Hepatocyte (in vitro differentiated cells): ENCODE data around the gene SMAD7.
A peak's percentile ranks its signal among the peaks of the same experiment; 100 is the strongest.

Experiments
- EZH2 ChIP-seq: fragments of 200-600 bp; sonication (generic); IDR thresholded peaks from 2 replicates; pipeline ENCODE4 v1.6.1; 2016; ENCODE audit warnings: antibody characterized with exemption, mild to moderate bottlenecking, borderline replicate concordance
- EZH2phosphoT487 ChIP-seq: fragments of 200-600 bp; sonication (generic); IDR thresholded peaks from one replicate; pipeline ENCODE4 v1.6.1; 2018; ENCODE audit warnings: antibody characterized with exemption, mild to moderate bottlenecking, low read depth, moderate library complexity; ENCODE audit not compliant: unreplicated experiment, severe bottlenecking
- TF ChIP-seq, protein P1 (sequence below): fragments of 200-600 bp; sonication (generic); IDR thresholded peaks from 2 replicates; pipeline ENCODE4 v1.5.1; 2016; ENCODE audit warnings: antibody characterized with exemption, mild to moderate bottlenecking; ENCODE audit not compliant: poor library complexity

DNA sequence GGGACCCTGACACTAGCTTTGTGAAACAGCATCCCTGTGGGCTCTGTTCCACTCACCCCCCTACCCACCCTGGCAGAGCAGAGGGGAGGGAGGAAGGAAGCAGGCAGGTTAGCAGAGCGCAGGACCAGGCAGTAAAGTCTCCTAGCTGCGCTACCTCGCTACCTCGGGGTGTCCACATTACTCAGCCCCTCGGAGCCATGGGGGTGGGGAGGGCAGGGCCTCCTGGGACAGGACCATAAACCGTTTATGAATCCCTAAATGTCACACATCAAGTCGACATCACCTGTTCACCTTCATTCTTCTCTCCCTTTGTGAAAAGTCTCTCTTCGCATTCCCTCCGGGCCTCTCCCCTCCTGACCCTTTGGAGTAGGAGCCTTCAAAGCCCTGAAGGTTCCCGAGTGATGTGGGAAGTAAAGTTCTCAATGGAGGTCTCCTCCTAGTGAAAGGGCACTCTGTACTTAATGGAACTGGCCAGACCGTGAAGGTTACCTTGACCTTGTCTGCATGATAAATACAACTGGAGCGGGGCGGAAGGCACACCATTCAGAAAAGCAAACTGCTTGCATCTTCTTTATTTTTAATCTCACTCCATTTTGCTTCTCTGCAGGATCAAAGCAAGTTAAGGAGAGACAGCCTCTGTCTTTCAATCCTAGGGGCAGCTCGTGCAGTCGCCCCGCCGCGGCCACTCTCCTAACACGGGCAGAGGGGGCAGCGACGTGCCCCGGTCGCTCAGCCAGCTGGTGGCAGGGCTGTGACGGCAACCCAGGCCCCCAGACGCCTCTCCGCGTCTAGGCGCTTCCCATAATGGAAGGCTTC, 23.7 kb upstream of the SMAD7 start:
- TF ChIP-seq, protein P1, sequence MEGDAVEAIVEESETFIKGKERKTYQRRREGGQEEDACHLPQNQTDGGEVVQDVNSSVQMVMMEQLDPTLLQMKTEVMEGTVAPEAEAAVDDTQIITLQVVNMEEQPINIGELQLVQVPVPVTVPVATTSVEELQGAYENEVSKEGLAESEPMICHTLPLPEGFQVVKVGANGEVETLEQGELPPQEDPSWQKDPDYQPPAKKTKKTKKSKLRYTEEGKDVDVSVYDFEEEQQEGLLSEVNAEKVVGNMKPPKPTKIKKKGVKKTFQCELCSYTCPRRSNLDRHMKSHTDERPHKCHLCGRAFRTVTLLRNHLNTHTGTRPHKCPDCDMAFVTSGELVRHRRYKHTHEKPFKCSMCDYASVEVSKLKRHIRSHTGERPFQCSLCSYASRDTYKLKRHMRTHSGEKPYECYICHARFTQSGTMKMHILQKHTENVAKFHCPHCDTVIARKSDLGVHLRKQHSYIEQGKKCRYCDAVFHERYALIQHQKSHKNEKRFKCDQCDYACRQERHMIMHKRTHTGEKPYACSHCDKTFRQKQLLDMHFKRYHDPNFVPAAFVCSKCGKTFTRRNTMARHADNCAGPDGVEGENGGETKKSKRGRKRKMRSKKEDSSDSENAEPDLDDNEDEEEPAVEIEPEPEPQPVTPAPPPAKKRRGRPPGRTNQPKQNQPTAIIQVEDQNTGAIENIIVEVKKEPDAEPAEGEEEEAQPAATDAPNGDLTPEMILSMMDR: peak; percentile 14
- TF ChIP-seq EZH2: no peak
- no peak for TF ChIP-seq EZH2phosphoT487
